Naive thymus-derived CD4-positive, alpha-beta T cell (primary cell): ENCODE measurements around the gene PNPT1. TPM values are rescaled to one million over a fixed set of nuclear protein-coding genes. Genes with fewer than 3 reads are reported as not detected.
"Not testable (repeated sequence)": the region's sequence is repeated elsewhere in the genome, so short reads cannot be mapped to it uniquely, and the experiment has no call there.

Experiments used
- ATAC-seq: fragments of 150-1000 bp; cut with Tn5 transposase; 2 replicates; pipeline ENCODE4 v1.10.0; 2021; ENCODE audit warnings: mild to moderate bottlenecking, moderate library complexity
- CTCF ChIA-PET: fragments of 350-600 bp; sonication (Branson Sonifier 250); formaldehyde crosslinking; loops from one replicate; lab custom pipeline; 2021; ENCODE audit warnings: antibody characterized with exemption; lab: Charles Lee
- POLR2A ChIA-PET: fragments of 350-600 bp; sonication (Branson Sonifier 250); formaldehyde crosslinking; loops from one replicate; lab custom pipeline; 2021; ENCODE audit warnings: antibody characterized with exemption, inconsistent platforms; lab: Charles Lee
- DNase-seq, 9 donors: peaks; one replicate each; pipeline versions ENCODE4 v3.0.0 to v3.0.0-alpha.2; 2020 to 2022; ENCODE audit warnings: mixed read lengths in 1 of 9
- H3K27ac ChIP-seq: one replicate; pipeline ENCODE4 v1.7.0; 2013; ENCODE audit warnings: mild to moderate bottlenecking, low read depth, low read length, moderate library complexity
- H3K27me3 ChIP-seq, 2 donors: one replicate each; pipeline ENCODE4 v1.7.0; 2013; ENCODE audit warnings: low read length in 2 of 2, mild to moderate bottlenecking in 2 of 2, moderate library complexity in 2 of 2; ENCODE audit not compliant: control insufficient read depth in 2 of 2, insufficient read depth in 2 of 2
- H3K36me3 ChIP-seq, 3 experiments: 1 replicate in 2 of 3; 2 replicates in 1 of 3; pipeline ENCODE4 v1.7.0; 2013; ENCODE audit warnings: low read length in 3 of 3, mild to moderate bottlenecking in 3 of 3, moderate library complexity in 1 of 3; ENCODE audit not compliant: insufficient read depth in 3 of 3, control insufficient read depth in 2 of 3
- H3K4me1 ChIP-seq, 2 donors: one replicate each; pipeline ENCODE4 v1.7.0; 2013; ENCODE audit warnings: low read length in 2 of 2, mild to moderate bottlenecking in 2 of 2, moderate library complexity in 1 of 2; ENCODE audit not compliant: control insufficient read depth in 2 of 2, insufficient read depth in 2 of 2
- H3K4me3 ChIP-seq: 2 replicates; pipeline ENCODE4 v1.7.0; 2013; ENCODE audit warnings: mild to moderate bottlenecking, low read length
- H3K9me3 ChIP-seq, 3 experiments: 1 replicate in 2 of 3; 2 replicates in 1 of 3; pipeline ENCODE4 v1.7.0; 2013; ENCODE audit warnings: low read length in 3 of 3; ENCODE audit not compliant: control insufficient read depth in 2 of 3
- H3K27ac Mint-ChIP-seq, 9 donors: one replicate each; pipeline ENCODE4 v1.8.0; 2020 to 2022; ENCODE audit warnings: mixed read lengths in 9 of 9, mild to moderate bottlenecking in 8 of 9, moderate library complexity in 5 of 9, inconsistent platforms in 2 of 9
- H3K27me3 Mint-ChIP-seq, 5 donors: one replicate each; pipeline ENCODE4 v1.8.0; 2021 to 2022; ENCODE audit warnings: mixed read lengths in 5 of 5, mild to moderate bottlenecking in 1 of 5
- H3K36me3 Mint-ChIP-seq, 5 donors: one replicate each; pipeline ENCODE4 v1.8.0; 2020 to 2022; ENCODE audit warnings: mixed read lengths in 5 of 5, mild to moderate bottlenecking in 3 of 5, inconsistent platforms in 1 of 5
- H3K4me1 Mint-ChIP-seq, 7 donors: one replicate each; pipeline ENCODE4 v1.8.0; 2020 to 2022; ENCODE audit warnings: mixed read lengths in 7 of 7, mild to moderate bottlenecking in 3 of 7, inconsistent platforms in 1 of 7
- H3K4me3 Mint-ChIP-seq, 10 donors: one replicate each; pipeline ENCODE4 v1.8.0; 2020 to 2022; ENCODE audit warnings: mild to moderate bottlenecking in 10 of 10, mixed read lengths in 10 of 10, moderate library complexity in 6 of 10, inconsistent platforms in 2 of 10
- H3K9me3 Mint-ChIP-seq, 11 donors: one replicate each; pipeline ENCODE4 v1.8.0; 2020 to 2022; ENCODE audit warnings: mixed read lengths in 11 of 11, mild to moderate bottlenecking in 4 of 11, inconsistent platforms in 1 of 11, moderate library complexity in 1 of 11
- intact Hi-C, 2 donors: fragments of 100-400 bp; cut with micrococcal nuclease; formaldehyde crosslinking; loops; one replicate each; pipeline ENCODE4 v1.15.1; 2023
- polyA plus RNA-seq, 2 donors: library from polyadenylated mRNA; unstranded; fragments of 300-500 nt; fragmentation: Illumina TruSeq; gene quantifications; one replicate each; pipeline ENCODE4 v1.2.3, GENCODE V29; 2021
- total RNA-seq, 6 experiments: library from RNA in 5 of 6; stranded (reverse) in 5 of 6; gene quantifications; 1 replicate in 5 of 6; 2 replicates in 1 of 6; pipeline ENCODE4 v1.2.3 and lab custom pipeline; 2021 to 2026

Gene PNPT1
- total and polyA plus RNA-seq, 7 experiments from 2014 or later: 16.9 to 32.7 (median 19.3) TPM

- POLR2A ChIA-PET: no interaction called here
- intact Hi-C loops: no loop called here
Observed at GRCh38 chr2:55703350-55703749, 9.7 kb upstream of the PNPT1 start.

GRCh38 chr2:55692740-55693139 is 904 bp downstream of the PNPT1 start:
- intact Hi-C loops: loop anchor here (1.0 to 10.0 kb wide), 10 partner anchors 75 to 1906 kb away; partner anchors contain the start of genes CCDC88A (in 2 of the 2), CFAP36 (in 2 of the 2), PPP4R3B (in 2 of the 2) and RTN4 (in 2 of the 2)
- peaks cover 21 to 52% (median 46%) of the 10 kb centered on the region in 7 donors for H3K4me1 Mint-ChIP-seq
- H3K36me3 ChIP-seq, H3K27me3 ChIP-seq, CTCF ChIA-PET, H3K4me1 ChIP-seq, ATAC-seq, H3K27me3 Mint-ChIP-seq, H3K9me3 Mint-ChIP-seq, H3K9me3 ChIP-seq, DNase-seq, POLR2A ChIA-PET, H3K27ac ChIP-seq: not testable (repeated sequence)
- peak overlapping the region; percentile 94 to 99 (median 97) for H3K4me3 Mint-ChIP-seq
- peak overlapping the region; percentile 90 for H3K4me3 ChIP-seq
- H3K27ac Mint-ChIP-seq: peak overlapping the region; percentile 26 to 99 (median 96)
- peaks cover 0 to 16% (median 8%) of the 10 kb centered on the region in 5 donors for H3K36me3 Mint-ChIP-seq

More at GRCh38 chr2:55703350-55703749, 9.7 kb upstream of the PNPT1 start:
- peaks cover 14 to 40% (median 19%) of the 10 kb centered on the region in 5 donors for H3K27me3 Mint-ChIP-seq
- H3K9me3 Mint-ChIP-seq: peaks cover 0 to 2% (median 0%) of the 10 kb centered on the region in 11 donors
- ATAC-seq (no peak), DNase-seq (no peak)
- H3K27me3 ChIP-seq: no peaks in the 10 kb centered on the region
- H3K4me3 Mint-ChIP-seq: no peak overlapping the region
- H3K36me3 Mint-ChIP-seq: no peaks in the 10 kb centered on the region
- no peaks in the 10 kb centered on the region for H3K36me3 ChIP-seq
- peaks cover 0 to 1% (median 0%) of the 10 kb centered on the region in 7 donors for H3K4me1 Mint-ChIP-seq
- H3K9me3 ChIP-seq: no peaks in the 10 kb centered on the region
- no peaks in the 10 kb centered on the region for H3K4me1 ChIP-seq
- H3K4me3 ChIP-seq: no peak overlapping the region
- peak overlapping the region in 1 of 9 donors; percentile 76 for H3K27ac Mint-ChIP-seq
- CTCF ChIA-PET: interaction anchor here (1.0 kb wide), 1 partner anchor 11 kb away, joined by 3 read pairs; no protein-coding TSS in a partner anchor
- H3K27ac ChIP-seq: no peak overlapping the region

GRCh38 chr2:55672630-55673029 is 21.0 kb downstream of the PNPT1 start:
- CTCF ChIA-PET: no interaction called here
- POLR2A ChIA-PET: no interaction called here
- no peak for DNase-seq
- H3K9me3 Mint-ChIP-seq: no peaks in the 10 kb centered on the region
- H3K27ac ChIP-seq: no peak overlapping the region
- no peaks in the 10 kb centered on the region for H3K27me3 Mint-ChIP-seq
- H3K36me3 ChIP-seq: peaks cover 0 to 19% (median 6%) of the 10 kb centered on the region in 3 experiments
- intact Hi-C loops: no loop called here
- H3K27me3 ChIP-seq: no peaks in the 10 kb centered on the region
- H3K9me3 ChIP-seq: no peaks in the 10 kb centered on the region
- no peak overlapping the region for H3K4me3 ChIP-seq
- no peak for ATAC-seq
- H3K4me3 Mint-ChIP-seq: no peak overlapping the region
- peaks cover 4 to 21% (median 9%) of the 10 kb centered on the region in 5 donors for H3K36me3 Mint-ChIP-seq
- no peaks in the 10 kb centered on the region for H3K4me1 Mint-ChIP-seq
- no peaks in the 10 kb centered on the region for H3K4me1 ChIP-seq
- no peak overlapping the region for H3K27ac Mint-ChIP-seq

GRCh38 chr2:55668956-55669355 is 24.7 kb downstream of the PNPT1 start:
- Mint-ChIP-seq H3K27ac (no peak overlapping the region), H3K9me3 (no peaks in the 10 kb centered on the region), H3K4me1 (no peaks in the 10 kb centered on the region), H3K4me3 (no peak overlapping the region), H3K27me3 (no peaks in the 10 kb centered on the region), H3K36me3 (peaks cover 8 to 39% (median 25%) of the 10 kb centered on the region in 5 donors)
- POLR2A ChIA-PET: no interaction called here
- no peak for ATAC-seq
- H3K9me3 ChIP-seq: no peaks in the 10 kb centered on the region
- no peak overlapping the region for H3K4me3 ChIP-seq
- no peak overlapping the region for H3K27ac ChIP-seq
- H3K27me3 ChIP-seq: no peaks in the 10 kb centered on the region
- no peak for DNase-seq
- intact Hi-C loops: no loop called here
- CTCF ChIA-PET: interaction anchor here (0.7 kb wide), 1 partner anchor 54 kb away, joined by 3 read pairs; no protein-coding TSS in a partner anchor
- H3K36me3 ChIP-seq: peaks cover 3 to 33% (median 6%) of the 10 kb centered on the region in 3 experiments
- H3K4me1 ChIP-seq: no peaks in the 10 kb centered on the region

GRCh38 chr2:55653255-55653654 is 40.4 kb downstream of the PNPT1 start:
- Histone ChIP-seq H3K27me3 (no peaks in the 10 kb centered on the region), H3K4me1 (no peaks in the 10 kb centered on the region), H3K9me3 (no peaks in the 10 kb centered on the region), H3K27ac (no peak overlapping the region), H3K36me3 (peaks cover 0 to 20% (median 5%) of the 10 kb centered on the region in 3 experiments), H3K4me3 (no peak overlapping the region)
- Mint-ChIP-seq H3K36me3 (peaks cover 6 to 35% (median 18%) of the 10 kb centered on the region in 5 donors), H3K9me3 (peaks cover 0 to 2% (median 0%) of the 10 kb centered on the region in 11 donors), H3K4me3 (no peak overlapping the region), H3K27ac (peak overlapping the region in 1 of 9 donors; percentile 32), H3K27me3 (no peaks in the 10 kb centered on the region), H3K4me1 (peaks cover 0 to 1% (median 0%) of the 10 kb centered on the region in 7 donors)
- CTCF ChIA-PET: no interaction called here
- no peak for DNase-seq
- ATAC-seq: no peak
- intact Hi-C loops: no loop called here
- POLR2A ChIA-PET: no interaction called here

- Mint-ChIP-seq H3K27ac (peak overlapping the region in 1 of 9 donors; percentile 82), H3K4me1 (peaks cover 0 to 1% (median 0%) of the 10 kb centered on the region in 7 donors), H3K4me3 (no peak overlapping the region), H3K27me3 (no peaks in the 10 kb centered on the region), H3K9me3 (no peaks in the 10 kb centered on the region), H3K36me3 (peaks cover 0 to 36% (median 9%) of the 10 kb centered on the region in 5 donors)
- intact Hi-C loops: no loop called here
- ChIA-PET CTCF (no interaction called here), POLR2A (interaction anchor here (1.1 kb wide), 1 partner anchor 28 kb away, joined by 3 read pairs; no protein-coding TSS in a partner anchor)
- H3K9me3 ChIP-seq: no peaks in the 10 kb centered on the region
- H3K27me3 ChIP-seq: no peaks in the 10 kb centered on the region
- no peak overlapping the region for H3K27ac ChIP-seq
- no peaks in the 10 kb centered on the region for H3K4me1 ChIP-seq
- ATAC-seq (no peak), DNase-seq (no peak)
- H3K36me3 ChIP-seq: peaks cover 0 to 21% (median 5%) of the 10 kb centered on the region in 3 experiments
- no peak overlapping the region for H3K4me3 ChIP-seq
Observed at GRCh38 chr2:55649211-55649610, 44.4 kb downstream of the PNPT1 start.

- H3K4me3 ChIP-seq: no peak overlapping the region
- Mint-ChIP-seq H3K9me3 (no peaks in the 10 kb centered on the region), H3K27me3 (no peaks in the 10 kb centered on the region), H3K4me1 (peaks cover 0 to 4% (median 0%) of the 10 kb centered on the region in 7 donors), H3K4me3 (no peak overlapping the region), H3K36me3 (peaks cover 0 to 22% (median 11%) of the 10 kb centered on the region in 5 donors), H3K27ac (no peak overlapping the region)
- no peak for DNase-seq
- H3K27ac ChIP-seq: no peak overlapping the region
- ATAC-seq: no peak
- ChIA-PET POLR2A (no interaction called here), CTCF (no interaction called here)
- H3K27me3 ChIP-seq: no peaks in the 10 kb centered on the region
- H3K4me1 ChIP-seq: no peaks in the 10 kb centered on the region
- intact Hi-C loops: no loop called here
- H3K9me3 ChIP-seq: no peaks in the 10 kb centered on the region
- H3K36me3 ChIP-seq: peaks cover 0 to 29% (median 0%) of the 10 kb centered on the region in 3 experiments
Observed at GRCh38 chr2:55636831-55637230, 56.8 kb downstream of the PNPT1 start.
